GM19395 (cell line): Measurements from ENCODE around the gene KCNJ16.
"Not testable (repeated sequence)": the region's sequence is repeated elsewhere in the genome, so short reads cannot be mapped to it uniquely, and the experiment has no call there.

Experiments used
- ATAC-seq: cut with Tn5 transposase; IDR thresholded peaks from one replicate; pipeline ENCODE4 v1.9.1; 2021; ENCODE audit warnings: mild to moderate bottlenecking, moderate library complexity; ENCODE audit not compliant: unreplicated experiment

Gene KCNJ16

GRCh38 chr17:70074956-70075355 lies at the start of gene KCNJ16:
TSS of gene KCNJ16 (plus strand) at chr17:70075225. CDS start at chr17:70132088, 56,863 bp downstream.
- no peak for ATAC-seq

- ATAC-seq, result no peak
These were observed 46.6 kb upstream of the KCNJ16 start for GRCh38 chr17:70028397-70028796.

GRCh38 chr17:70028978-70029767 lies 45.9 kb upstream of the KCNJ16 start:
- ATAC-seq, result no peak

- no peak for ATAC-seq
These were observed 44.7 kb upstream of the KCNJ16 start for GRCh38 chr17:70030371-70030770.

GRCh38 chr17:70031341-70031740 lies 43.7 kb upstream of the KCNJ16 start:
- no peak for ATAC-seq

GRCh38 chr17:70033165-70033564 lies 41.9 kb upstream of the KCNJ16 start:
- no peak for ATAC-seq

GRCh38 chr17:70034158-70034557 lies 40.9 kb upstream of the KCNJ16 start:
- no peak for ATAC-seq

- ATAC-seq, result no peak
These were observed 37.5 kb upstream of the KCNJ16 start for GRCh38 chr17:70037498-70037897.

GRCh38 chr17:70040336-70040735 lies 34.7 kb upstream of the KCNJ16 start:
- no peak for ATAC-seq

- ATAC-seq, result no peak
These were observed 34.0 kb upstream of the KCNJ16 start for GRCh38 chr17:70041061-70041460.

- no peak for ATAC-seq
These were observed 33.5 kb upstream of the KCNJ16 start for GRCh38 chr17:70041540-70041939.

- not testable (repeated sequence) for ATAC-seq
These were observed 29.2 kb upstream of the KCNJ16 start for GRCh38 chr17:70045780-70046179.

GRCh38 chr17:70047619-70048419 lies 27.2 kb upstream of the KCNJ16 start:
- ATAC-seq, result no peak

GRCh38 chr17:70049801-70050591 lies 25.0 kb upstream of the KCNJ16 start:
- ATAC-seq, result no peak

GRCh38 chr17:70050931-70051330 lies 24.1 kb upstream of the KCNJ16 start:
- ATAC-seq, result no peak

- ATAC-seq, result no peak
These were observed 21.5 kb upstream of the KCNJ16 start for GRCh38 chr17:70053241-70054234.

- ATAC-seq, result no peak
These were observed 20.0 kb upstream of the KCNJ16 start for GRCh38 chr17:70055000-70055399.

- ATAC-seq, result no peak
These were observed 16.0 kb upstream of the KCNJ16 start for GRCh38 chr17:70059071-70059470.

GRCh38 chr17:70059649-70060048 lies 15.4 kb upstream of the KCNJ16 start:
- no peak for ATAC-seq

- no peak for ATAC-seq
These were observed 14.6 kb upstream of the KCNJ16 start for GRCh38 chr17:70060415-70060814.
